Endothelial cell of umbilical vein (primary cell): ENCODE data around the gene INPP5A. TPM values are rescaled to one million over a fixed set of nuclear protein-coding genes. Genes with fewer than 3 reads are reported as not detected.

ENCODE experiments used
- BruUV-seq: library from RNA; stranded (reverse); fragments of 400-500 nt; replicated peaks from 2 replicates; lab custom pipeline; 2021; lab: Mats Ljungman, UMichigan
- CTCF ChIA-PET: fragments of 300-600, 350-600 bp; sonication (Branson Sonifier 250); formaldehyde crosslinking; loops from one replicate; lab custom pipeline; 2021; ENCODE audit warnings: antibody characterized with exemption, inconsistent platforms; lab: Charles Lee
- POLR2A ChIA-PET: fragments of 300-600, 350-600 bp; sonication (Branson Sonifier 250); formaldehyde crosslinking; loops from one replicate; lab custom pipeline; 2021; ENCODE audit warnings: antibody characterized with exemption, inconsistent platforms; lab: Charles Lee
- DNase-seq: peaks from one replicate; pipeline ENCODE4 v3.0.0-alpha.2; 2011; ENCODE audit warnings: low read depth, low spot score
- FAIRE-seq: peaks from 2 replicates; lab custom pipeline; 2011; peaks lifted over from hg19 to GRCh38; lab: Jason Lieb, UNC
- H2AFZ ChIP-seq: 2 replicates; pipeline ENCODE4 v1.6.0; 2012; ENCODE audit warnings: low read depth, low read length, control low read depth, inconsistent platforms
- H3K27ac ChIP-seq: 2 replicates; pipeline ENCODE4 v1.5.1; 2011; ENCODE audit warnings: low read depth, mild to moderate bottlenecking, control low read depth, low read length, moderate library complexity; ENCODE audit not compliant: insufficient read depth
- H3K27me3 ChIP-seq, 2 experiments: 2 replicates each; pipeline versions ENCODE4 v1.6.0 to v1.6.1; 2011; ENCODE audit warnings: low read length in 2 of 2, mixed read lengths in 1 of 2; ENCODE audit not compliant: control insufficient read depth in 2 of 2, insufficient read depth in 2 of 2
- H3K36me3 ChIP-seq, 2 experiments: 2 replicates in 1 of 2; 3 replicates in 1 of 2; pipeline ENCODE4 v1.5.1; 2011; ENCODE audit warnings: low read length in 2 of 2, mild to moderate bottlenecking in 1 of 2, moderate library complexity in 1 of 2; ENCODE audit not compliant: control insufficient read depth in 2 of 2, insufficient read depth in 2 of 2; ENCODE audit errors: extremely low read depth in 1 of 2
- H3K4me1 ChIP-seq: 3 replicates; pipeline ENCODE4 v1.5.1; 2011; ENCODE audit warnings: mild to moderate bottlenecking, low read length; ENCODE audit not compliant: control insufficient read depth, insufficient read depth; ENCODE audit errors: extremely low read depth
- H3K4me2 ChIP-seq: 2 replicates; pipeline ENCODE4 v1.6.1; 2011; ENCODE audit warnings: low read length, control low read depth, mixed read lengths; ENCODE audit not compliant: insufficient read depth
- H3K4me3 ChIP-seq, 3 experiments: fragments of 200-600 bp in 1 of 3; sonication (generic), shearing (Covaris generic) in 1 of 3; replicated peaks in 1 of 3; 2 replicates each; pipeline ENCODE4 v1.5.1; 2011 to 2016; ENCODE audit warnings: control low read depth in 3 of 3, low read length in 3 of 3, mild to moderate bottlenecking in 2 of 3, inconsistent platforms in 1 of 3, low read depth in 1 of 3, moderate library complexity in 1 of 3; ENCODE audit not compliant: insufficient read depth in 1 of 3
- H3K79me2 ChIP-seq: 2 replicates; pipeline ENCODE4 v1.6.0; 2012; ENCODE audit warnings: low read length, inconsistent platforms; ENCODE audit not compliant: control insufficient read depth, insufficient read depth
- H3K9ac ChIP-seq: replicated peaks from 2 replicates; pipeline ENCODE3; 2011; ENCODE audit warnings: low read length, control low read depth; ENCODE audit not compliant: insufficient read depth; ENCODE audit errors: extremely low read depth
- H3K9me1 ChIP-seq: replicated peaks from 3 replicates; pipeline ENCODE4 v1.6.0; 2011; ENCODE audit warnings: mild to moderate bottlenecking, low read length; ENCODE audit not compliant: control insufficient read depth, insufficient read depth; ENCODE audit errors: extremely low read depth
- H3K9me3 ChIP-seq: replicated peaks from 2 replicates; pipeline ENCODE4 v1.5.1; 2012; ENCODE audit warnings: low read length, inconsistent platforms; ENCODE audit not compliant: control insufficient read depth, insufficient read depth
- H4K20me1 ChIP-seq: replicated peaks from 2 replicates; pipeline ENCODE3; 2011; ENCODE audit warnings: mild to moderate bottlenecking, low read length; ENCODE audit not compliant: control insufficient read depth, insufficient read depth; ENCODE audit errors: extremely low read depth
- CTCF ChIP-seq, 2 donors: IDR thresholded peaks; 1 replicate in 1 of 2; 2 replicates in 1 of 2; pipeline ENCODE4 v1.5.1; 2011; ENCODE audit warnings: low read length in 2 of 2, mild to moderate bottlenecking in 2 of 2, moderate library complexity in 2 of 2, control low read depth in 1 of 2, inconsistent platforms in 1 of 2, low read depth in 1 of 2; ENCODE audit not compliant: insufficient read depth in 1 of 2; ENCODE audit errors: extremely low read depth in 1 of 2
- EZH2 ChIP-seq: IDR thresholded peaks from 2 replicates; pipeline ENCODE4 v1.6.1; 2012; ENCODE audit warnings: borderline replicate concordance, low read depth, mild to moderate bottlenecking, moderate library complexity, low read length, inconsistent platforms; ENCODE audit not compliant: severe bottlenecking
- FOS ChIP-seq: IDR thresholded peaks from 2 replicates; pipeline ENCODE4 v1.6.1; 2011; ENCODE audit warnings: mild to moderate bottlenecking, low read length, moderate library complexity, borderline replicate concordance; ENCODE audit not compliant: insufficient read depth
- GATA2 ChIP-seq: IDR thresholded peaks from 2 replicates; pipeline ENCODE4 v1.7.0; 2011; ENCODE audit warnings: low read depth, mild to moderate bottlenecking, moderate library complexity, mixed read lengths, low read length; ENCODE audit not compliant: insufficient read length, insufficient read depth
- JUN ChIP-seq: IDR thresholded peaks from 2 replicates; pipeline ENCODE4 v1.6.1; 2011; ENCODE audit warnings: borderline replicate concordance, low read depth; ENCODE audit not compliant: insufficient read length, insufficient read depth
- MAX ChIP-seq: IDR thresholded peaks from 2 replicates; pipeline ENCODE4 v1.6.1; 2011; ENCODE audit not compliant: insufficient read depth, insufficient read length
- MYC ChIP-seq: IDR thresholded peaks from one replicate; pipeline ENCODE4 v1.6.1; 2011; ENCODE audit warnings: mild to moderate bottlenecking, low read depth, low read length
- POLR2A ChIP-seq: IDR thresholded peaks from 2 replicates; pipeline ENCODE4 v1.6.1; 2012; ENCODE audit warnings: low read depth, mild to moderate bottlenecking, control low read depth, low read length
- POLR2AphosphoS5 ChIP-seq: IDR thresholded peaks from 2 replicates; pipeline ENCODE4 v1.6.1; 2012; ENCODE audit warnings: low read depth, mild to moderate bottlenecking, control low read depth, low read length, moderate library complexity; ENCODE audit not compliant: insufficient read depth
- dilution Hi-C: fragments of 300-500 bp; cut with MboI; formaldehyde crosslinking; loops from one replicate; pipeline ENCODE4 v1.15.0; 2019; ENCODE audit warnings: low sequenced_read_pairs; ENCODE audit not compliant: extremely low pct_ligation_motif_present
- intact Hi-C: fragments of 100-400 bp; cut with micrococcal nuclease; formaldehyde crosslinking; loops from one replicate; pipeline ENCODE4 v1.10.0; 2022
- polyA plus RNA-seq, 4 experiments: library from polyadenylated mRNA; depleted of rRNA in 3 of 4; stranded (reverse) in 3 of 4; unstranded in 1 of 4; fragments of >200 nt; gene quantifications; 2 replicates each; pipeline versions ENCODE4 v1.2.1 to v1.2.3, GENCODE V29; 2011 to 2012; ENCODE audit warnings: missing spikeins in 1 of 4
- total RNA-seq: library from RNA; stranded (reverse); gene quantifications from 2 replicates; pipeline ENCODE4 v1.2.3, GENCODE V29; 2021

Gene INPP5A
- total and polyA plus RNA-seq, 2 donors (not counting 3 experiments of a cell fraction or from before 2014, with no cell fraction given), result 22.9 to 33.2 TPM

- Histone ChIP-seq H3K27ac (no peak overlapping the region), H3K9me3 (no peaks in the 10 kb centered on the region), H3K79me2 (no peaks in the 10 kb centered on the region), H3K27me3 (no peaks in the 10 kb centered on the region), H3K4me2 (no peak overlapping the region), H3K4me3 (no peak overlapping the region), H3K9me1 (no peaks in the 10 kb centered on the region), H3K4me1 (no peaks in the 10 kb centered on the region), H3K36me3 (no peaks in the 10 kb centered on the region), H4K20me1 (no peaks in the 10 kb centered on the region), H2AFZ (no peak overlapping the region), H3K9ac (no peak overlapping the region)
- TF ChIP-seq FOS, result no peak
- TF ChIP-seq GATA2, result no peak
- TF ChIP-seq MYC, result no peak
- TF ChIP-seq CTCF (IDR thresholded peaks at IDR 0.05; ENCODE audit: extremely low read depth in 1 of 2, insufficient read depth in 1 of 2, low read depth in 1 of 2, low read length in 2 of 2), result no peak
- no peak for TF ChIP-seq EZH2
- BruUV-seq, result no TSS peak
- intact Hi-C loops (loop anchor here (1.0 to 2.0 kb wide), 7 partner anchors 131 to 471 kb away; no protein-coding TSS in a partner anchor), dilution Hi-C loops (no loop called here)
- DNase-seq (no peak), FAIRE-seq (no peak)
- ChIA-PET POLR2A (no interaction called here), CTCF (no interaction called here)
Observed at GRCh38 chr10:132653721-132654120, 116.1 kb downstream of the INPP5A start.

GRCh38 chr10:132654121-132654571 lies 116.6 kb downstream of the INPP5A start:
- Histone ChIP-seq H3K27me3 (no peaks in the 10 kb centered on the region), H3K4me3 (no peak overlapping the region), H2AFZ (no peak overlapping the region), H3K27ac (no peak overlapping the region), H3K36me3 (no peaks in the 10 kb centered on the region), H3K4me1 (no peaks in the 10 kb centered on the region), H4K20me1 (no peaks in the 10 kb centered on the region), H3K79me2 (no peaks in the 10 kb centered on the region), H3K9ac (no peak overlapping the region), H3K9me1 (no peaks in the 10 kb centered on the region), H3K4me2 (no peak overlapping the region), H3K9me3 (no peaks in the 10 kb centered on the region)
- dilution Hi-C loops (no loop called here), intact Hi-C loops (loop anchor here (1.0 to 2.0 kb wide), 7 partner anchors 130 to 470 kb away; no protein-coding TSS in a partner anchor)
- no peak for DNase-seq
- no TSS peak for BruUV-seq
- TF ChIP-seq POLR2AphosphoS5 (no peak), EZH2 (no peak), CTCF (IDR thresholded peaks at IDR 0.05; ENCODE audit: extremely low read depth in 1 of 2, insufficient read depth in 1 of 2, low read depth in 1 of 2, low read length in 2 of 2) (no peak), FOS (no peak), GATA2 (no peak), MYC (no peak), MAX (no peak), POLR2A (no peak), JUN (no peak)
- no peak for FAIRE-seq
- CTCF ChIA-PET, result interaction anchor here (0.8 to 2.7 kb wide), 17 partner anchors 9 to 661 kb away, joined by 3 to 21 read pairs (median 6); no protein-coding TSS in a partner anchor
- POLR2A ChIA-PET, result no interaction called here
